Adrenal gland (tissue), 12 donors: ENCODE data around the gene AHI1. TPM values are rescaled to one million over a fixed set of nuclear protein-coding genes. Genes with fewer than 3 reads are reported as not detected.
A peak's percentile ranks its signal among the peaks of the same experiment; 100 is the strongest.

Source experiments
- DNase-seq, 7 donors: peaks; one replicate each; pipeline ENCODE4 v3.0.0-alpha.2; 2019 to 2020
- H3K27ac ChIP-seq, 5 donors: fragments of 200-600 bp; sonication (generic) in 4 of 5; 1 replicate in 3 of 5; 2 replicates in 2 of 5; pipeline versions ENCODE4 v1.5.1 to v1.8.0; 2016 to 2020; ENCODE audit warnings: mild to moderate bottlenecking in 1 of 5
- H3K27me3 ChIP-seq: fragments of 200-600 bp; 2 replicates; pipeline ENCODE4 v1.8.0; 2021
- H3K36me3 ChIP-seq, 2 donors: fragments of 200-600 bp; replicated peaks in 1 of 2; 1 replicate in 1 of 2; 2 replicates in 1 of 2; pipeline versions ENCODE4 v1.5.1 to v1.8.0; 2018 to 2022
- H3K4me1 ChIP-seq, 2 donors: fragments of 200-600 bp; replicated peaks in 1 of 2; 1 replicate in 1 of 2; 2 replicates in 1 of 2; pipeline versions ENCODE4 v1.5.1 to v1.8.0; 2018 to 2021
- H3K4me3 ChIP-seq, 4 donors: fragments of 200-600 bp; sonication (generic) in 3 of 4; one replicate each; pipeline ENCODE4 v1.5.1; 2016 to 2018
- H3K9me3 ChIP-seq, 3 donors: fragments of 200-600 bp; sonication (generic) in 1 of 3; replicated peaks in 1 of 3; 1 replicate in 2 of 3; 2 replicates in 1 of 3; pipeline versions ENCODE4 v1.5.1 to v1.8.0; 2016 to 2021
- POLR2A ChIP-seq, 2 donors: fragments of 450-650 bp; IDR thresholded peaks; one replicate each; pipeline ENCODE4 v1.6.1; 2017; ENCODE audit warnings: antibody characterized with exemption in 2 of 2, mild to moderate bottlenecking in 2 of 2, moderate library complexity in 1 of 2
- WGBS, 4 donors: extraction: QIAGEN DNeasy Blood & Tissue Kit in 2 of 4; methylation state at CpG; one replicate each; pipeline versions ENCODE4 v1.1.5 to v1.1.7; 2013 to 2017; 5-methylcytosine and 5-hydroxymethylcytosine counted together
- intact Hi-C, 2 donors: fragments of 100-400 bp; cut with DNase I; formaldehyde crosslinking; loops; one replicate each; pipeline versions ENCODE4 v1.14.1 to v1.15.0; 2022 to 2023
- polyA plus RNA-seq, 3 donors: library from polyadenylated mRNA; stranded (reverse); fragments of 200-250 nt in 2 of 3; fragments of 350-450 nt in 1 of 3; fragmentation: Illumina TruSeq in 1 of 3; extraction: RNeasy Lipid Tissue Mini Kit (QIAGEN cat#74804) in 1 of 3; gene quantifications; one replicate each; pipeline ENCODE4 v1.2.3, GENCODE V29; 2013 to 2014
- total RNA-seq, 9 donors: library from RNA; depleted of rRNA in 4 of 9; stranded (reverse); fragments of >200 nt in 4 of 9; fragments of 120-200 nt in 1 of 9; fragmentation: NEBNext Ultra II Directional in 1 of 9; extraction: Animal tissue kit (Norgen Biotek cat#: 25700) in 1 of 9; gene quantifications; one replicate each; pipeline versions ENCODE4 v1.1.0 to v1.2.4, GENCODE V29; 2013 to 2023
- TF ChIP-seq, protein P1 (sequence below), 6 experiments: fragments of 450-650 bp in 4 of 6; fragments of 200-600 bp in 2 of 6; sonication (generic) in 1 of 6; IDR thresholded peaks; 1 replicate in 5 of 6; 2 replicates in 1 of 6; pipeline versions ENCODE4 v1.5.1 to v1.8.0; 2016 to 2021; ENCODE audit warnings: antibody characterized with exemption in 6 of 6, mild to moderate bottlenecking in 2 of 6, moderate library complexity in 1 of 6
- donor health status: healthy with polysubstance abuse.
- donor health status: Bipolar disorder and iron deficiency.
- donor health status: DM: yes; HTN: yes; CAD: no.
- donor health status: DM: no; HTN: no; CAD: no.
- donor health status: DM: no; HTN: no; CAD: no.
- donor health status: DM: yes; HTN: yes; CAD: no.

The AHI1 gene
- total and polyA plus RNA-seq, 12 donors = 9.2 to 68.7 (median 35.4) TPM

DNA sequence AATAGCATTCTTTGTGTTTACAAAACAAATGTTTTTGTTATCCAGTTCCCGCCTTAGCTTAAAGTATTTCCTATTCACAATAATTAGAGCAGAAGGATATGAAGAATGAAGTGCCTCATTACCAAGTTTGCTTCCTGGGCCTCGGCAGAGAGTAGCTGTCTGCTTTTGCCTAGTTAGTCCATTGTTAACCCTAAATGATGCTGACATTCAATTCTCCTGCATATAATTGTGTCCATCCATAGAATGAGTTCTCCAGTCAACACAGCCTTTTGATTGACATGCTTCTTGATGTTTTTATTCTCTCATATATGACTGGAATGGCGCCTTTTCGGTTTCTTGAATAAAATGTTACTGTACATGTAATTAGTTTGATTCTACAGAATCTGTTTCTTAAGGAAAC is 215.6 kb downstream of the AHI1 start:
- no peak for DNase-seq
- WGBS, 4 donors = 88 to 90% (median 90%) methylated on average over 4 of the region's 4 CpGs
- intact Hi-C loops = no loop called here
- no peak for TF ChIP-seq POLR2A (IDR thresholded peaks at IDR 0.05)
- TF ChIP-seq, protein P1, sequence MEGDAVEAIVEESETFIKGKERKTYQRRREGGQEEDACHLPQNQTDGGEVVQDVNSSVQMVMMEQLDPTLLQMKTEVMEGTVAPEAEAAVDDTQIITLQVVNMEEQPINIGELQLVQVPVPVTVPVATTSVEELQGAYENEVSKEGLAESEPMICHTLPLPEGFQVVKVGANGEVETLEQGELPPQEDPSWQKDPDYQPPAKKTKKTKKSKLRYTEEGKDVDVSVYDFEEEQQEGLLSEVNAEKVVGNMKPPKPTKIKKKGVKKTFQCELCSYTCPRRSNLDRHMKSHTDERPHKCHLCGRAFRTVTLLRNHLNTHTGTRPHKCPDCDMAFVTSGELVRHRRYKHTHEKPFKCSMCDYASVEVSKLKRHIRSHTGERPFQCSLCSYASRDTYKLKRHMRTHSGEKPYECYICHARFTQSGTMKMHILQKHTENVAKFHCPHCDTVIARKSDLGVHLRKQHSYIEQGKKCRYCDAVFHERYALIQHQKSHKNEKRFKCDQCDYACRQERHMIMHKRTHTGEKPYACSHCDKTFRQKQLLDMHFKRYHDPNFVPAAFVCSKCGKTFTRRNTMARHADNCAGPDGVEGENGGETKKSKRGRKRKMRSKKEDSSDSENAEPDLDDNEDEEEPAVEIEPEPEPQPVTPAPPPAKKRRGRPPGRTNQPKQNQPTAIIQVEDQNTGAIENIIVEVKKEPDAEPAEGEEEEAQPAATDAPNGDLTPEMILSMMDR (IDR thresholded peaks at IDR 0.05) = no peak
- Histone ChIP-seq H3K27ac (no peak overlapping the region), H3K27me3 (no peaks in the 10 kb centered on the region), H3K36me3 (no peaks in the 10 kb centered on the region), H3K4me3 (no peak overlapping the region), H3K4me1 (no peaks in the 10 kb centered on the region), H3K9me3 (no peaks in the 10 kb centered on the region)

GRCh38 chr6:135281227-135281626 is 216.3 kb downstream of the AHI1 start:
- TF ChIP-seq, protein P1 (IDR thresholded peaks at IDR 0.05) = no peak
- TF ChIP-seq POLR2A (IDR thresholded peaks at IDR 0.05) = no peak
- Histone ChIP-seq H3K27me3 (no peaks in the 10 kb centered on the region), H3K4me3 (no peak overlapping the region), H3K4me1 (no peaks in the 10 kb centered on the region), H3K36me3 (no peaks in the 10 kb centered on the region), H3K27ac (no peak overlapping the region), H3K9me3 (no peaks in the 10 kb centered on the region)
- intact Hi-C loops = no loop called here
- peak in 4 of 7 donors; percentile 23 to 42 (median 31) for DNase-seq
- WGBS, 4 donors = 76 to 85% (median 80%) methylated on average over 2 of the region's 2 CpGs

DNA sequence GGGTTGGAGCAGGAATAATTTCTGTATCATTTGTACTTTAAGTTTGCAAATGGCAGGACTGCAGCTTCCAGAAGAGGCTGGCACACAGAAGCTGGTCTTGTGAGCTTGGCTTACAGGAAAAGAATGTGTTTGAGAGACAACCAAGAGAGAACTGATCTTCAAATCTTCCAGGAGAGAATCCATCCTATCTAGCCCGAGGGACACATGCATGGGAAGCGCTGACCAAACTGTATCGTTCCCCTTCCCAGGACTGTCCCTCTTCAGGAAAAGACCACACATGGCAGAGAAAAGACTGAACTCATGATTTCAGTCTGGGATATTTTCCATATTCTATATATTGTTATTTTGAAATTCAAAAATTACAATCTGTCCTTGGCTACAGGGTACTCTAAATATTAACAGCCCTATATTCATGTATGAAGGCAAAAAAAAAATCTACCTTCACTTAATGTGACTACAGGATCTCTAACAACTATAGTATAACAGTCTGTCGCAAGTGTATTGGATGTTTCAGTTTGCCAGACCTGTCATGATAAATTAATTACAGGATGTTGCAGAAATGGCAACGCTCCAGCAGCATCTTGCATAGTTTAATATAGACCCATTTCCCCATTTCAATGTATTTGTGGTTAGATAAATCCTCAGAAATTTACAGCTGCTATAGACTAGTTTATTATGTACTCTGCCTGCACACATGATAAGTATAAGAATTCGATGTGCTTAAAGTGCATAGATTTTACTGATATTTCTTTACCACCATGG is 217.0 kb downstream of the AHI1 start:
- no peaks in the 10 kb centered on the region for H3K4me1 ChIP-seq
- intact Hi-C loops = no loop called here
- TF ChIP-seq, protein P1 (IDR thresholded peaks at IDR 0.05) = no peak
- no peak for TF ChIP-seq POLR2A (IDR thresholded peaks at IDR 0.05)
- DNase-seq = peak in 3 of 7 donors; percentile 13 to 46 (median 35)
- no peaks in the 10 kb centered on the region for H3K27me3 ChIP-seq
- H3K36me3 ChIP-seq = no peaks in the 10 kb centered on the region
- H3K4me3 ChIP-seq = no peak overlapping the region
- H3K9me3 ChIP-seq = no peaks in the 10 kb centered on the region
- WGBS, 4 donors = 59 to 75% (median 62%) methylated on average over 6 of the region's 6 CpGs
- H3K27ac ChIP-seq = no peak overlapping the region

GRCh38 chr6:135277422-135277821 is 220.1 kb downstream of the AHI1 start:
- WGBS, 4 donors = 90 to 97% (median 96%) methylated on average over 6 of the region's 6 CpGs
- intact Hi-C loops = no loop called here

More at GRCh38 chr6:135277422-135277821, 220.1 kb downstream of the AHI1 start:
- TF ChIP-seq POLR2A (IDR thresholded peaks at IDR 0.05) = no peak
- H3K27ac ChIP-seq = no peak overlapping the region
- no peaks in the 10 kb centered on the region for H3K36me3 ChIP-seq
- H3K9me3 ChIP-seq = no peaks in the 10 kb centered on the region
- no peak overlapping the region for H3K4me3 ChIP-seq
- DNase-seq = no peak
- H3K4me1 ChIP-seq = no peaks in the 10 kb centered on the region
- no peaks in the 10 kb centered on the region for H3K27me3 ChIP-seq
